Stimulated activated CD8-positive, alpha-beta memory T cell treated with anti-CD3 and anti-CD28 coated beads, Interleukin-7, amount 100 ng/mL, for 1 hour (primary cell): ENCODE results near the gene CACNA1H.
"Not testable (repeated sequence)": the region's sequence is repeated elsewhere in the genome, so short reads cannot be mapped to it uniquely, and the experiment has no call there.

ENCODE experiments used
- DNase-seq, 2 donors: peaks; one replicate each; pipeline ENCODE4 v3.0.0-alpha.2; 2020; ENCODE audit warnings: low read depth in 2 of 2

CACNA1H gene

GRCh38 chr16:1224558-1224957 is 71.7 kb downstream of the CACNA1H start:
- DNase-seq, result no peak

GRCh38 chr16:1225051-1225451 is 72.1 kb downstream of the CACNA1H start, which contains the start of gene TPSG1:
Gene TPSG1, minus strand, starts transcription at chr16:1225268. Its CDS starts 16 bp downstream, at chr16:1225252.
- no peak for DNase-seq

- not testable (repeated sequence) for DNase-seq
These were observed 72.9 kb downstream of the CACNA1H start for GRCh38 chr16:1225728-1226311.

GRCh38 chr16:1226692-1227091 is 73.8 kb downstream of the CACNA1H start:
- DNase-seq, result not testable (repeated sequence)

- DNase-seq, result not testable (repeated sequence)
These were observed 75.3 kb downstream of the CACNA1H start for GRCh38 chr16:1228227-1228626.

GRCh38 chr16:1229476-1229875 is 76.6 kb downstream of the CACNA1H start:
- not testable (repeated sequence) for DNase-seq

- not testable (repeated sequence) for DNase-seq
These were observed 77.2 kb downstream of the CACNA1H start, which contains the start of gene TPSB2 for GRCh38 chr16:1230084-1230470. Gene TPSB2, minus strand, starts transcription at chr16:1230184. Its CDS starts 233 bp downstream, at chr16:1229951.

GRCh38 chr16:1230471-1231212 is 77.7 kb downstream of the CACNA1H start:
- not testable (repeated sequence) for DNase-seq

- not testable (repeated sequence) for DNase-seq
These were observed 78.4 kb downstream of the CACNA1H start for GRCh38 chr16:1231301-1231700.

- DNase-seq, result not testable (repeated sequence)
These were observed 79.3 kb downstream of the CACNA1H start for GRCh38 chr16:1232049-1232748.

GRCh38 chr16:1236659-1237058 is 83.8 kb downstream of the CACNA1H start:
- not testable (repeated sequence) for DNase-seq

- DNase-seq, result no peak
These were observed 85.1 kb downstream of the CACNA1H start for GRCh38 chr16:1237990-1238389.

- not testable (repeated sequence) for DNase-seq
These were observed 86.0 kb downstream of the CACNA1H start for GRCh38 chr16:1238909-1239308.

- DNase-seq, result not testable (repeated sequence)
These were observed 86.7 kb downstream of the CACNA1H start for GRCh38 chr16:1239575-1239974.

- not testable (repeated sequence) for DNase-seq
These were observed 87.5 kb downstream of the CACNA1H start, which contains the start of gene TPSAB1 for GRCh38 chr16:1240436-1240835. Gene TPSAB1, plus strand, starts transcription at chr16:1240705. Its CDS starts 234 bp downstream, at chr16:1240939.

- not testable (repeated sequence) for DNase-seq
These were observed 88.2 kb downstream of the CACNA1H start for GRCh38 chr16:1241081-1241480.

- not testable (repeated sequence) for DNase-seq
These were observed 90.5 kb downstream of the CACNA1H start for GRCh38 chr16:1243363-1243762.

GRCh38 chr16:1243907-1244850 is 91.3 kb downstream of the CACNA1H start:
- DNase-seq, result not testable (repeated sequence)

- DNase-seq, result no peak
These were observed 92.0 kb downstream of the CACNA1H start for GRCh38 chr16:1244881-1245280.

- DNase-seq, result no peak
These were observed 92.6 kb downstream of the CACNA1H start for GRCh38 chr16:1245452-1246020.
